Inferior parietal cortex (tissue), 1 donor: ENCODE measurements around the gene GMEB2.
A peak's percentile ranks its signal among the peaks of the same experiment; 100 is the strongest.
"Not testable (repeated sequence)": the region's sequence is repeated elsewhere in the genome, so short reads cannot be mapped to it uniquely, and the experiment has no call there.

Experiments
- DNase-seq: peaks from one replicate; pipeline ENCODE4 v3.0.0-alpha.2; 2016; ENCODE audit errors: extremely low spot score

Gene GMEB2

DNA sequence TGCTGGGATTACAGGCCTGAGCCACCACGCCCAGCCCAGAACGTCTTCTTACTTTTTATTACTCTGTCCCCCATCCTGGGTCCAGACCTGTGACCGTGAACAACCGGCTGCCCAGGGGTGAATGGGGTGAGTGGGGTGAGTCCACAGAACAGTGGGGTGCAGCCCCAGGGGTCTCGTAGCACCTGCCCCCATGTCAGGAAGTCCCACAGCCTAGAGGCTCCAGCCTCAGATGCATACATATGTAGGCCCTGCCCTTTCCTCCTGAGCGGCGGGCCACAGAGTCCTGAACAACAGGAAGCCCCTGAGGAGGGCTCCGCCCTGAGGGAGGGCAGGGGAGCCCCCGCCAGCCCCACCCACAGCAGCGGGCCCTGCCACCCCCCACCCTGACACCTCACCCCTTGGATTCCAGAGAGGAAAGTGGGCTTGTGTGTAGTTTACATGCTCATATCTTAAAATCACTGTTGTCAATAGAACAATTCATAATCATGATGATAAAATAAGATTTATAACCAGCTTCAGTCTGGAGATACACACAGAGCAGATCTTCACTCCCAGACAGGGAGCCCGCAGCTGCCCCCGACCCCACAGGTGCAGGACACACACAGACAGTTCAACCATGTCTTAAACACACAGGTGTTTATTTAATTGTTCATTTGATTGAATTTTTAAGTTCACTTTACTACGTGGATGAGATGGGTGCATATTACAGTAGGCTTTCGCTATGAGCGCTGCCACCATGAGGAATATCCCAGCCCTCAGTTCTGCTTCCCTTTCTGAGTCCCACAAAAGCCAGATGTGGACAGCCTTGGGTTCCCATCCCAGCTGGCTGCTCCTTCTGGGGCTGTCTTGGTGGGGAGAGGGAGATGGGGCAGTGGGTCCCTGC, 12.4 kb upstream of the GMEB2 start:
- DNase-seq, result no peak

DNA sequence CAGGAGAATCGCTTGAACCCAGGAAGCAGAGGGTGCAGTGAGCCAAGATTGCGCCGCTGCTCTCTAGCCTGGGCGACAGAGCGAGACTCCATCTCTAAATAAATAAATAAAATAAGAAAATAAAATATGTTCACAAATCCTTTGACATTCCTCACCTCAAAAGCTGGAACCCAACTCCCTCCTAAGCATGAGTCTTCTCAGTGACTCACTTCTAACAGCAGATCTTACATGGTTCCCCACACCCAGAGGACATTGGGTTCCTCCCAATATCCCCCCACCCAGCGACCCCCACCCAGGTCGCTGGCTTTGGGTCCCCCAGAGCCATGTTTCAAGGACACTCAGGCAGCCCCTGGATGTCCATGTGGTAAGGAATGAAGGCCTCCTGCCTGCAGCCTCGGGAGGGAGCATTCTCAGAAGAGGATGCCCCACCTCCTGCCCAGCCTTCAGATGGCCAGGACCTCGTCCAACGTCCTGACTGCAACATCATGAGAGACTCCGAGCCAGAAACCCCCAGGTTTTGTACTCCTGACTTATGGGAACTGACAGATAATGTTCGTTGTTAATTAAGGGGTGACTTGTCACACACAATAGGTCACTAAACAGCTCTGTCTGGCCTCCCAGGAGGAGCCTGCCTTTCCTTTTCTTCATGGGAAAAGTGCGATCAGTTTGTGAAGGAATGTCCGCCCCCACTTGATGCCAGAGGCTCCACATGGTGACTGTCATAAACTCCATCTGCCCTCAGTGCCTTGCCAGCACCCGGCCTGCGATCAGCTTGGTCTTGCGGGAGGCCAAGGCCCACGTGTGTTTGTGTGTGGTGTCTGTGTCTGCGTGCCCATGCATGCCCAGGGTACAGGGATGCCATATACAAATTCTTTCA, 10.1 kb upstream of the GMEB2 start:
- DNase-seq, result no peak

DNA sequence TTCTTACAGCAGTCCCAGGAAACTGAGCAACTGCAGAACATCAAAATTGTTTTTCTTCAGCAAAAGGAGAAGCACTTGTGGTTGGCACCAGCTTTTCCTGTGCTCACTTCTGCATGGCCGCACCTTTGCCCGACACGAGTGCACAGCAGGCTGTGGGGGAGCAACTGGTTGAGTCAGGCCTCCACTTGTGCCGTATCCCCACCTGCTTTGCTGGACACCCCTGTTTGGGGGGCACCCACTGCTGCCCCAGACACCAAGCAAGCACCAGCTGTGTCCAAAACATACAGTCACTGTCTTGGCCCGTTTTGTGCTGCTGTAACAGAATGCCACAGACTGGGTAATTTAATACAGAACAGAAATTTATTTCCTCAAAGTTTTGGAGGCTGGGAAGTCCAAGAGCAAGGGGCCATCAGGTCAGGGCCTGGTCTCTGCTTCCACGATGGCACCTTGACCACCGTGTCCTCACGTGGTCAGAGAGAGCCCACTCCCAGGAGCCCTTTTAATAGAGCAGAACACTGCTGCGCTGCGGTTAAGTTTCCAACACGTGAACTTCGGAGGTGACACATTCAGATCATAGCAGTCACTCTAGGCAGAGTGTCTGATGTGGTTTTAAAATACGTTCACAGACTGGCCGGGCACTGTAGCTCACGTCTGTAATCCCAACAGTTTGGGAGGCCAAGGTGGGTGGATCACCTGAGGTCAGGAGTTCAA, 8.7 kb upstream of the GMEB2 start:
- DNase-seq, result no peak

DNA sequence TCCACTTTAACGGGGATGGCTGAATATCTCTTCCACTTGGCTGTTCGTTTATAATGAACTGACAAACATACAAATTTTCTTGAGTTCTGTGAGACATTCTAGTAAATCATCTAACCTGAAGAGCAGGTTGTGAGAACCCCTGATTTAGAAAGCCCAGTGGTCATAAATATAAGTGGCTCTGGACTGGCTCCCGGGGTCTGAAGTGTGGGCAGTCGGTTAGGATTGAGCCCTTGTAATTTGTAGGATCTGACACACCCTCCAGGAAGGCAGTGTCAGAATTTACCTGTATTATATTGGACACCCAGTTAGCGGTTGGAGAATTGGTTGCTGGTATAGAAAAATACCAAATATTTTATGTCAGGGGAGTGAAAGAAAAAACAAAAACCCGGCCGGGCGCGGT, 6.8 kb upstream of the GMEB2 start:
- no peak for DNase-seq

DNA sequence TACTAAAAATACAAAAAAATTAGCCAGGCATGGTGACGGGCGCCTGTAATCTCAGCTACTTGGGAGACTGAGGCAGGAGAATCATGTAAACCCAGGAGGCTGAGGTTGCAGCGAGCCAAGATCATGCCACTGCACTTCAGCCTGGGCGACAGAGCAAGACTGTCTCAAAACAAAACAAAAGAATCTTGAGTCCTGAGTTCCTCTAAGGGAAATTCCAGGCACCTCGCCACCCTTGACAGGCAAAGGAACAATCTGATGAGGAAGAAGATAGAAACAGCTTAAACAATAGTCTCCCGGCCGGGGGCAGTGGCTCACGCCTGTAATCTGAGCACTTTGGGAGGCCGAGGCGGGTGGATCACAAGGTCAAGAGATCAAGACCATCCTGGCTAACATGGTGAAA, 4.5 kb upstream of the GMEB2 start:
- not testable (repeated sequence) for DNase-seq

DNA sequence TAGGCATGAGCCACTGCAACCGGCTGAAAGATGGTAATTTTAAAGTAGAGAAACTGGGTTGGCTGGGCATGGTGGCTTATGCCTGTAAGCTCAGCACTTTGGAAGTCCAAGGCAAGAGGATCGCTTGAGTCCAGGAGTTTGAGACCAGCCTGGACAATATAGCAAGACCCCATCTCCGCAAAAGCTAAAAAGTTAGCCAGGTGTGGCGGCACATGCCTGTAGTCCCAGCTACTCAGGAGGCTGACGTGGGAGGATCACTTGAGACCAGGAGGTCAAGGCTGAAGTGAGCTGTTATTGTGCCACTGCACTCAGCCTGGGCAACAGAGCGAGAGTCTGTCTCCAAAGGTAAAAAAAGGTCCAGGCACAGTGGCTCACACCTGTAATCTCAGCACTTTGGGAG, 4.1 kb upstream of the GMEB2 start:
- DNase-seq, result not testable (repeated sequence)

DNA sequence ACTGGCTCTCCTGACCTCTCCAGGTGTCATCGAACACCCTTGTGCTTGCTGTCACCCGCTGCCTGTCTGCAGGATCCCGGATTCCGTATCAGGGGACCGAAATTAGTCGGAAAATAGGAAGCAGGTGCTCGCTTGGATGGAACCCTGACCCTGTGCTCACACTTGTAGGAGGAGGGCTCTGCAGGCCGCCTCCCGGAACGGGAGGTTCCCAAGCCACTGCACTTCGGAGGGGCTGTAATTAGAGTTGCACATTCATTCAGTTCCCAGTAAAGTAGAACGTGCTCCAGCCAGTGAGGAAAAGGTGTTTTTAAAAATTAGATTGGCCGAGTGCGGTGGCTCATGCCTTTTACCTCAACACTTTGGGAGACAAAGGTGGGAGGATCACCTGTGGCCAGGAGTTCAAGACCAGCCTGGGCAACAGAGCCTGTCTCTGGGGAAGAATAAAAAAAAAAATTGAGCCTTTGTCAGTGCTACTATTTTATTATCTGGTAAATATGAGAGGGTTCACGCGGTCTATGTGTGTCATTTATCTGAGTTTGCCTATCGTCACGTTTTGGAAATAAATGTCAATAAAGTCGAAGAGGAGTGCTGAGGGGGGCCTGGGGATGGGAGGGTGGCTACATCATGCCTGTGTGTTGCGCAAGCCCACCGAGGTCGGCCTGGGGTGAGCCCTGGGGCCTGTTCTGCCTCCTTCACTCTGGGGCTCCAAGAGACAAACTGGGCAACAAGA, 1.5 kb upstream of the GMEB2 start:
- no peak for DNase-seq

DNA sequence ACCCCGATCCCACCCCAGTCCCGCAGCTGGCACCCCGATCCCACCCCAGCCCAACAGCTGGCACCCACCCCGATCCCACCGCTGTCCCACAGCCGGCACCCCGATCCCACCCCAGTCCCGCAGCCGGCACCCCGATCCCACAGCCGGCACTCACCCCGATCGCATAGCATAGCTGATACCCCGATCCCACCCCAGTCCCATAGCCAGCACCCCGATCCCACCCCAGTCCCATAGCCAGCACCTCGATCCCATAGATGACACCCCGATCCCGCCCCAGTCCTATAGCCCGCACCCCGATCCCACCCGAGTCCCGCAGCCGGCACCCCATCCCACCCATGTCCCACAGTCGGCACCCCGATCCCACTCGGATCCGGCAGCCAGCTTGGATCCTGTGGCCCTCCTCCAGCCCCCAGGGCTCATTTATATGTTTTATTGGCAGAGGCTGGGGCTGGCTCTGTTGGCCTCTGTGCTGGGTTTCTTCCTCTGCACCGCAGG, 897 bp upstream of the GMEB2 start:
- DNase-seq, result no peak

DNA sequence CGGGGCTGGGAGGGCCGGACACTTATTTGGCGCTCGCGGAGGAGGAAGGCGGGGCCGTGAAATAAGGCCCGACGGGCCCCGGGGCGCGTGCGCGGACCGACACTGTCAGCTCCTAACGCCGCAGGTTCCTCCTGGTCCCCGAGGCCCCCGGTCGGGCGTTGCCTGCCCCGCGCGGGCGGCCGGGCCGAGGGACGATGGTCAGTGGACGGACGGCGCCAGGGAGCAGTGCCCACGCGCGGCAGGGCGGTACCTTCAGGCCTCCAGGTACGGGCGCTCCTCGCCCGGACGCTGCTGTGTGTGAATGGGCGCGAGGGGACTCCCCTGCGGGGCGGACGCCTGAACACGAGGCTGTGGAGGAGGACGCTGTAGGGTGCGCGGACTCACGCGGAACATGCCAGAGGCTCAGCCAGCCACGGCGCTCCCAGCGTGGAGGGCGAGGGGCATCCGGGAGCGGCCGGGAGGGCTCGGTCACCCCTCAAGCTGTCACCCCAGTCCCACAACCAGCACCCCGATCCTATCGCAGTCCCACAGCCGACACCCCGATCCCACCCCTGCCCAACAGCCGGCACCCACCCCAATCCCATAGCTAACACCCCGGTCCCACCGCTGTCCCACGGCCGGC, 339 bp upstream of the GMEB2 start:
- DNase-seq, result peak; percentile 92

DNA sequence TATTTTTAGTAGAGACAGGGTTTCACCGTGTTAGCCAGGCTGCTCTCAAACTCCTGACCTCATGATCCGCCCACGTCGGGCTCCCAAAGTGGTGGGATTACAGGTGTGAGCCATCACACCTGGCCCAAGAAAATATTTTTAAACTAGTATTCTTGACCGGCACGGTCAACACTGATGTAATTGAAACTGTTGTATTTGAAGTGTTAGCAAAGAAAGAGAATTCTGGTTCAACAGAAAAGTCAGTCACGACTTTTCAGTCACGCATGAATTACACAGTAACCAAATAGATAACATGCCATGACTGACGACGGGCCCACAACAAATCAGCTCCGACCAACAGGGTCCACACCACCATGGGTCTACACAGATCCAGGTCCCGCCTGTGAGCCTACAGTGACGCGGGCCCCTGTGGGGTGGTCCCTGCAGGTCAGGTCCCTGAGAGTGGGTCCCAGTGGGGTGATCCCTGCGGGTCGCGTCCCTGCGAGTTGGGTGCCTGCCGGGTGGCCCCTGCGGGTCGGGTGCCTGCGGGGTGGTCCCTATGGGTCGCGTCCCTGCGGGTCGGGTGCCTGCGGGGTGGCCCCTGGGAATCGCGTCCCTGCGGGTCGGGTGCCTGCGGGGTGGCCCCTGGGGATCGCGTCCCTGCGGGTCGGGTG, 1.0 kb downstream of the GMEB2 start:
- DNase-seq, result no peak

DNA sequence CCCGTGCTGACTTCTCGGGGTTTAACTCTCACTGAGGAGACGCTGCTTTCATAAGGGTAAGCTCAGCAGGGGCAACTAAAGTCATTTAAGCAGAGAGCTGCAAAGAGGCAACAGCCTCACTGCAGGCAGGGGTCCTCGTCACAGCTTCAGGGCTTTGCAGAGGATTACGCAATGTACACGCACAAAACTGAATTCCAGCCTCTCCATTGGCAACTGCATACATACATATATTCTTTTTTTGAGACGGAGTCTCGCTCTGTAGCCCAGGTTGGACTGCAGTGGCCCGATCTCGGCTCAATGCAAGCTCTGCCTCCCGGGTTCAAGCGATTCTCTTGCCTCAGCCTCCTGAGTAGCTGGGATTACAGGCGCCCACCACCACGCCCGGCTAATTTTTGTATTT, 2.4 kb downstream of the GMEB2 start:
- DNase-seq, result no peak

DNA sequence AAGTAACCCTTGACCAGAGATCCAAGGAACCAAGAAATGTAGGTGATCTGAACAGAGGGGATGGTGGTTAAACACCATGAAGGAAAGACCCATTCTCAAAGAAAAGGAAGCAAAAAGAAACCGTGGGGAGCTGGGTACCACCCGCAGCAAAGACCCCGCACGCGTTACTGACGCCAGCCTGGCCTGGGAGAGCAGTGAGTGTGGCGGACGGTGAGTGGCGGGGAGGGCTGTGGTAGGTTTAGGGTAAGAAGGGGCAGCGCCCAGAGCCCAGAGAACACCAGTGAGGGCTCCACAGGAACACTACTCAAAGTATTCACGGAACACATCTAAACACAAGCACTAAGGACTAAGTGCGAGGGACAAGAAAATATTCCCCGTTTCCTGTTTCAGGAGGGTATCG, 4.2 kb downstream of the GMEB2 start:
- DNase-seq, result no peak

DNA sequence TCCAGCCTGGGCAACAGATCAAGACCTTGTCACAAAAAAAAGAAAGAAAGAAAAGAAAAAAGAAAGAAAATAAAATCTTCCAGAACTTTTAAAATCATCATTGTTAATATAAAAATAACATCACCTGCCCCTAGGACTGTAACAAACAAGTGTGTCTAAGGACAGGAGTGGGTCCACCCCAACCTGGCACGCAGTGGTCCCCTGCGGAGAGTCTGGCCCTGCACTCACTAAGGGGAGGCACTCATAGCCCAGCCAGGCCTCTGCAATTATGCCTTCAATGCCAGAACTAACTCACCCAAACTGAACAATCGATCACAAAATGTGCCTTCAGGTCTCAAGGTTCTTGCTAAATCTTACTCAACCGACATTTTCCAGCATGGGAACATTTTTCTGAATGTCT, 4.8 kb downstream of the GMEB2 start:
- no peak for DNase-seq

DNA sequence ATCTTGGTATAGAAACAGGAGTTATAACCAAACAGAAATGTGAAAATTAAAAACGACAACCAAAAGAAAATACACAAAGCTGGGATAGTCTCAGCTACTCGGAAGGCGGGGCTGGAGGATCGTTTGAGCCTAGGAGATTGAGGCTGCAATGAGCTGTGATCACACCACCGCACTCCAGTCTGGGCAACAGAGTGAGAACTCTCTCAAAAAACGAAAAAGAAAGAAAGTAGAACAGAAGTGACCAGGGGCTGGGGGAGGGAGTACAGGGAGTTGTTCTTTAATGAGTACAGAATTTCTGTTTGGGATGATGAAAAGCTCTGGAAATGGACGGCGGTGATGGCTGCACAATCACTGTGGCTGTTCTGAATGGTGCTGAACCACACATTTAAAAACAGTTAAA, 5.9 kb downstream of the GMEB2 start:
- no peak for DNase-seq

DNA sequence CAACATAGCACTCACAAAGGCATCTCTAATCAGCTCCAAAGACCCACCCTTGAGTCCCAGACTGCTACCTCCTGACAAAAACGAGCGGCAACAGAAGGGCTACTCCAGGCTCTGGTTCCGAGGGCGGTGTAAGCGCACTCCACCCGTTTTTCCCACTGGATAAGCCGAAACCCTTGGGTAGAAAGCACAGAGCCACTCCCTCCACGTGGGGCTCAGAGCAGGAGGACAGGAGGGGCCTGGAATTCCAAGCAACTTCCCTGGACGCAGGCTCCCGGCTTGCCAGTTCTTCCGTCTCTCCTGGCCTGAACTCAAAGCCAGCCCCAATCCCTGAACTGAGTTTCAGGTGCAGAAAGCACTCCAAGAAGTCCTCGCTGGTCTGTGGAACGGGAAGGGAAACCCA, 7.4 kb downstream of the GMEB2 start:
- no peak for DNase-seq

DNA sequence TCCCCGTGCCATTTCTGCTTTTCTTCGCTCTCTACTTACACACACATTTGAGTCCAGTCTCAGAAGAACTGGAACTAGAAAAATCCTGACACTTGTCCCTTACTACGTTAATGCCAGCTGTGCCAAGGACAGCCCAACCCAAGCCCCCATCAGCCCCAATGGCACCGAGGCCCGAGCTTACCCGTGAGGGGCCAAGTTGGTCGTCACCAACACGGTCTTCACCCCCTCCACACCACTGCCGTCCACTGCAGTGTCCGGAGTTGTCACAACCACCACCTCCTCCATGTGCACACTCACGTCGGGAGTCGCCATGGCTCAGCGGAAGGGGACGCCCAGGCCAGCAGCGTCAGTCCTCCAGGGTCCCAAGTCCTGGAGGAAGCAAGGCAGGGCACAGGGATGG, 7.8 kb downstream of the GMEB2 start:
- DNase-seq, result no peak

DNA sequence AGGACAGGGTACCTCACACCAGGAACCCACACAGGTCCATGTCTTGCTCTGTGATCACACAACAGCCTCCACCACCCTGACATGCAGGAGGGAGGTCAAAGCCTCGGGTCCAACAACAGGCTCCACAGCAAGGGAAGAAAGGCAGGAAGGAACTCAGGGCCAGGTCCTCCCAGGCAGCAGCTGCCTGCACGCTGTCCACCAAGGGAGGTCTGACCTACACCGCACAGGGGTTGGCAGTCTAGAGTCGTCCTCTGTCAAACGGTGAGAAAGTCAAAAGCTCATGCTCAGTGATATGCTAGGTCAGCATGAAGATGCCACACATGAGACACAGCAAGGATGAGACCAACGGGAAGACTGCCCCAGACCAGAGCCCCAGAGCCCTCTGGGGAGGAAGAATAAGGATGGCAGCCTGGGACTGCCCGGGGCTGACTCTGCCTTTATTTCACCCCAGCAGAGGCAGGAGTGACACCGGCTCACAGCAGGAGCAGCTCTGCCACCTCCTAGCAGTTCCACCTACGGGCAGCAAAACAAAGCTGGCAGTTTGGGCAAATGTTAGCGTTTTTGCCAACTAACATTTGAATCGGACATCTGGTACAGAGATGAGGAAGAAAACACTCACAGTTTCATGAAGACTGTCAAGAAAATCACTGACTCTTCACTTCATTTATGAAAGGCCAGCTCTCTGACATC, 8.5 kb downstream of the GMEB2 start:
- DNase-seq, result no peak

DNA sequence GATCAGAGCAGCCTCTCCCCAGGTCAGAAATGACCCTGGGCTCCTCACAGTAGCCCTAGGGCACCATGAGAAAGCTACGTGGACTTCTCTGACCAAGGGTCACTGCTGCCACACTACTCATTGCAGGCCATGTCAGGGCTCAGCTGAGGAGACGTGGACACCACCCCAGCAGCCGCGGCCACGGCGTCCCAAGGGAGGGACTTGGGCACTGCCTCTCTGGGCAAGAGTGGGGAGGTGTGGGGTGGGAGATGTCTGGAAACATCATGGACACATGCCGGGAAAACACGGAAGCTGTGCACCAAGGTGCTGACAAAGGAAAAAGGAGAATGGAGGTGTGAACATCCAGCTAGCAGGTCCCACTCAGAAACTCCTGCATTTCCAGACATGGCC, 9.0 kb downstream of the GMEB2 start:
- DNase-seq, result no peak

DNA sequence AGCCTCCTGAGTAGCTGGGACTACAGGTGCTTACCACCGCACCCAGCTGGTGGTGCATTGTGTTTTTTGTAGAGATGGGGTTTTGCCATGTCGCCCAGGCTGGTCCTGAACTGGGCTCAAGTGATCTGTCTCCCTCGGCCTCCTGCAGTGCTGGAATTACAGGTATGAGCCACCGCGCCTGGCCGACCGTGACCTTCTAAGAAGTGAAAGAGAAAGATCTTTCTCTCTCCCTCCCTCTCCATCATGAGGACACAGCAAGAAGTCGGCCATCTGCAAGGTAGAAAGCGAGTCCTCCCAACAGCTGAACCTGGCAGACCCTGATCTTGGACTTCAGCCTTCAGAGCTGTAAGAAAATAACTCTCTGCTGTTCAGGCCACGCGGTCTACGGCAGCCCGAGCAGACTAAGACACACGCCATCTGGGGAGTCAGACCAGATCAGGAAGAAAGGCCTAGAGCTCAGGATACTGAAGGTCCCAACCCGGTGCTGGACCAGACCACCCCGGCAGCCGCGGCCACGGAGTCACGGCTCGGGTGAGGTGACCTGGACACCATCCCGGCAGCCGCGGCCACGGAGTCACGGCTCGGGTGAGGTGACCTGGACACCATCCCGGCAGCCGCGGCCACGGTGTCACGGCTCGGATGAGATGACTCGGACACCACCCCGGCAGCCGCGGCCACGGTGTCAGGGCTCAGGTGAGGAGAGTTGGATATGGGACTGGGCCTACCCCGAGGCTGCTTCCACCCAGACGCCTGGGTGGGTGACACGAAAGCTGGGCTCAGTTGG, 9.6 kb downstream of the GMEB2 start:
- no peak for DNase-seq
